IPS-20b (cell line): ENCODE results near the gene PLTP.

Experiments used
- H3K27ac ChIP-seq: one replicate; pipeline ENCODE4 v1.5.1; 2013; ENCODE audit warnings: low read length
- H3K27me3 ChIP-seq: 2 replicates; pipeline ENCODE4 v1.6.1; 2013; ENCODE audit warnings: mild to moderate bottlenecking, low read length, inconsistent platforms; ENCODE audit not compliant: insufficient read depth
- H3K36me3 ChIP-seq: 2 replicates; pipeline ENCODE4 v1.6.1; 2013; ENCODE audit warnings: low read depth, mild to moderate bottlenecking, inconsistent platforms, low read length, moderate library complexity; ENCODE audit not compliant: insufficient read depth
- H3K4me1 ChIP-seq: 2 replicates; pipeline ENCODE4 v1.6.1; 2013; ENCODE audit warnings: mild to moderate bottlenecking, control low read depth, inconsistent platforms, low read length, moderate library complexity; ENCODE audit not compliant: insufficient read depth
- H3K4me3 ChIP-seq: 2 replicates; pipeline ENCODE4 v1.5.1; 2013; ENCODE audit warnings: mild to moderate bottlenecking, low read length, inconsistent platforms
- H3K9ac ChIP-seq: 2 replicates; pipeline ENCODE4 v1.6.1; 2013; ENCODE audit warnings: low read depth, mild to moderate bottlenecking, inconsistent platforms, low read length, moderate library complexity
- H3K9me3 ChIP-seq: 2 replicates; pipeline ENCODE4 v1.6.1; 2013; ENCODE audit warnings: mild to moderate bottlenecking, low read depth, low read length, inconsistent platforms; ENCODE audit not compliant: insufficient read depth

The PLTP gene

DNA sequence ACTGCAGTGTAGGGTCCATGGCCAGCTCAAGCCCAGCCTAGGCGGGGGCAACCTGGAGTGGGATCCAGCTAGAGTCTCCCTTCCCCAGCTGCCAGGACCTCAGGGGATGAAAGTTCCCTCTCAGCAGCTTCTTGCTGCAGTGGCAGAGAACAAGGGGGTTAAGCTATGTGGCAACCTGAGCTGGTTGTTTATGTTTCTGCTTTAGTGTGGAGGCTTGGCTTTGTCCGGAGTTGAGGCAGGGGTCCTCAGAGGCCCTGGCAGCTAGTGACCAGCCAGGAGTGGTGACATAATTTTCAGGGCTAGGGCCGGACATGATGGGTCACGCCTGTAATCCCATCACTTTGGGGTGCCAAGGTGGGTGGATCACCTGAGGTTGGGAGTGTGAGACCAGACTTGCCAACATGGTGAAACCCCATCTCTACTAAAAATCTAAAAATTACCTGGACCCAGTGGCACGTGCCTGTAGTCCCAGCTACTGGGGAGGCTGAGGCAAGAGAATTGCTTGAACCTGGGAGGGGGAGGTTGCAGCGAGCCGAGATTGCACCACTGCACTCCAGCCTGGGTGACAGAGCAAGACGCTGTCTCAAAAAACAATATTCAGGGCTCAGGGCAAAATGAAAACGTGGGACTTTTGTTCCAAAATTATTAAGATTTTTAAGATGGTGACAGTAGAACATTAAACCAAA lies 14.0 kb upstream of the PLTP start:
- Histone ChIP-seq H3K4me3 (no peak overlapping the region), H3K27ac (no peak overlapping the region), H3K36me3 (no peaks in the 10 kb centered on the region), H3K9me3 (no peaks in the 10 kb centered on the region), H3K9ac (no peak overlapping the region), H3K27me3 (no peaks in the 10 kb centered on the region), H3K4me1 (no peaks in the 10 kb centered on the region; the same call in 1 of the 2 replicates)

- H3K27me3 ChIP-seq = no peaks in the 10 kb centered on the region
- no peak overlapping the region for H3K9ac ChIP-seq
- H3K36me3 ChIP-seq = no peaks in the 10 kb centered on the region
- no peaks in the 10 kb centered on the region; the same call in 1 of the 2 replicates for H3K4me1 ChIP-seq
- H3K9me3 ChIP-seq = no peaks in the 10 kb centered on the region
- H3K27ac ChIP-seq = no peak overlapping the region
- H3K4me3 ChIP-seq = no peak overlapping the region
Observed at GRCh38 chr20:45924391-45925261, 12.7 kb upstream of the PLTP start.

DNA sequence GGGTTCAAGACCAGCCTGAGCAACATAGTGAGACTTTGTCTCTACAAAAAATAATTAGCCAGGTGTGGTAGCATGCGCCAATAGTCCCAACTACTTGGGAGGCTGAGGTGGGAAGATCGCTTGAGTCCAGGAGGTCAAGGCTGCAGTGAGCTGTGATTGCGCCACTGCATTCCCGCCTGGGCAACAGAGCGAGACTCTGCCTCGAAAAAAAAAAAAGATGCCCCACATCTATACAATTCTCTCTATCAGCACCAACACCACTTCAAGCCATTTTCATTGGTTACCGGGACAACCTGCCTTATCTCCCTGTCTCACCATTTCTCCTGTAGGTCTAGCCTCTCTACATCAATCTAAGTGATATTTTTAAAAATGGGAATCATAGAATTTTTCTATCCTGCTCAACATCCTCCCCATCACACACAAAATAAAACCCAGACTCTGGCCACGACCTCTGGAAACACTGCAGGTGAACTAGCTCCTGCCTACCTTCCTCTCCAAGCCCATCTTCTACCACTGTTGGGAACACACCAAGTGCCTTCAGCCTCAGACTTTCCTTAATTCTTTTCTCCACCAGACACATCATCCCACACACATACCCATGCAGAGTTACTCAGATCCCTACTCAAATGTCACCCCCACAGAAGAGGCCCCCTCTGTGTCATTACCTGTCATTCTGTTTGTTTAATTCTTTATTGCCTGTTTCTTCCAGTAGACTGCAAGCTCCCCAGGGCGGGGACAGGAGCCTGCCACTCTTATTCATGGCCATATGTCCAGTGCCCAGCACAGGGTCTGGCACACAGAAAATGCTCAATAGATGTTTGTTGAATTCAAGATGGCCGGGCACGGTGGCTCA lies 9.6 kb upstream of the PLTP start:
- Histone ChIP-seq H3K4me3 (no peak overlapping the region), H3K9me3 (no peaks in the 10 kb centered on the region), H3K36me3 (no peaks in the 10 kb centered on the region), H3K4me1 (no peaks in the 10 kb centered on the region; the same call in 1 of the 2 replicates), H3K27ac (no peak overlapping the region), H3K9ac (no peak overlapping the region), H3K27me3 (no peaks in the 10 kb centered on the region)

GRCh38 chr20:45920462-45921336 lies 8.7 kb upstream of the PLTP start:
- H3K9me3 ChIP-seq = no peaks in the 10 kb centered on the region
- H3K36me3 ChIP-seq = no peaks in the 10 kb centered on the region
- H3K27me3 ChIP-seq = no peaks in the 10 kb centered on the region
- no peak overlapping the region for H3K4me3 ChIP-seq
- H3K27ac ChIP-seq = no peak overlapping the region
- no peak overlapping the region for H3K9ac ChIP-seq
- H3K4me1 ChIP-seq = no peaks in the 10 kb centered on the region

DNA sequence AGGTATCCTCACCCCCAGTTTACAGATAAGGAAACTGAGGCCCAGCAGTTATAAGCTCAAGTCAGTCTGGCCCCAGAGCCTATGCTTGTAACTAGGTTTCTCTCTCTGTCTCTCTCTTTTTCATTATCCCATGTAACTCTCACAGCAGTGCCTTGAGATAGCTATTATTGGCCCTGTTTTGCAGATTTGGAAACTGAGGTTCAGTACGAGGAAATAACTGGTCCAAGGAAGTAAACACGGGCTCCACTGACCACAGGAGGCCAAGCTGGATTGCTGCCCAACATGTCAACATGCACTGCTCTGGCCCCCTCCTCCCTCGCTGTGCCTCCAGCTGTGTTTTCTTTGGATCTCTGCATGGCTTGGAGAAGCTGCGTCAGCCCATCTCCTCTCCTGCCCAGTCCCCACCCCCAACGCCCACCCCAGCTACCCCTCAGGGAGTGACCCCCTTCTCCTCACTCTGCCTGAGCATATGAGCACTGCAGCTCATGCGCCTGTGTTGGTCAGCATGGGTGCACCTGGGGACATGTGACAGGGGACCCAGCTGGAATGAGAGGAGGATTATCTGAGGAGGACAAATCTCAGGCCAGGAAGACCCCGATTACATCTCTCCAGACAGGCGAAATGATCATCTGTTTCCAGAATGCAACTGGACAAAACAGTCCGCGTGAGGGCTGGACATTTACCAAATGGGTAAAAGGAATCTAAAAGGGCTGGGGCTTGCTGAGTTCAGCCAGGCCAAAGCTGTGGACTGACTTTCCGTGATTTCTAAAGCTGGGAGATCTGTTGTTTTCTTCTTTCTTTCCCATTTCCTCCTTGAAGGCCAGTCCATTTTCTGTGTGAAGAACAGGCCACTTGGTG lies 7.8 kb upstream of the PLTP start:
- H3K9ac ChIP-seq = no peak overlapping the region
- no peak overlapping the region for H3K27ac ChIP-seq
- no peaks in the 10 kb centered on the region for H3K4me1 ChIP-seq
- no peak overlapping the region for H3K4me3 ChIP-seq
- H3K9me3 ChIP-seq = no peaks in the 10 kb centered on the region
- no peaks in the 10 kb centered on the region for H3K27me3 ChIP-seq
- no peaks in the 10 kb centered on the region for H3K36me3 ChIP-seq

DNA sequence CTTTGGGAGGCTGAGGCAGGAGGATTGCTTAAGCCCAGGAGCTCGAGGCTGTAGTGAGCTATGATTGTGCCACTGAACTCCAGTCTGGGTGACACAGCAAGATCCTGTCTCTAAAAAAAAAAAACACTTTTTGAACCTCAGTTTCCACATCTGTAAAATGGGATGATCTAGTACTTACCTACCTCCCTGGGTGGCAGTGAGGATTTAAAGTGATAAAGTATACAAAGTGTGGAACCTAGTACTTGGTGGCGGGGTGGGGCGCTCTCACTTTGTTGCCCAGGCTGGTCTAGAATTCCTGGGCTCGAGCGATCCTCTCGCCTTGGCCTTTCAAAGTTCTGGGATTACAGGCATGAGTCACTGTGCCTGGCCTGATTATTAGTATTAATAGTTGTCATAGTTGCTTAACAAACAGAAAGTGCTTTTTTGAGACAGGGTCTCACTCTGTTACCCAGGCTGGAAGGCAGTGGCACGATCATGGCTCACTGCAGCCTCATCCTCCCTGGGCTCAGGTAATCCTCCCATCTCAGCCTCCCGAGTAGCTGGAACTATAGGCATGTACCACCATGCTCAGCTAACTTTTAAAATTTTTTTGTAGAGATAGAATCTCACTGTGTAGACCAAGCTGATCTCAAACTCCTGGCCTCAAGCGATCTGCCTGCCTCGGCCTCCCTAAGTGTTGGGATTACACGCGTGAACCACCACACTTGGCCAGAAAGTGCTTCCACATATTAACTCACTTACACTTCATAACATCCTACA lies 7.0 kb upstream of the PLTP start:
- no peaks in the 10 kb centered on the region for H3K4me1 ChIP-seq
- no peaks in the 10 kb centered on the region for H3K36me3 ChIP-seq
- H3K27me3 ChIP-seq = no peaks in the 10 kb centered on the region
- no peak overlapping the region for H3K9ac ChIP-seq
- no peak overlapping the region for H3K4me3 ChIP-seq
- H3K27ac ChIP-seq = no peak overlapping the region
- H3K9me3 ChIP-seq = no peaks in the 10 kb centered on the region

- H3K4me1 ChIP-seq = no peaks in the 10 kb centered on the region
- H3K36me3 ChIP-seq = no peaks in the 10 kb centered on the region
- no peak overlapping the region for H3K9ac ChIP-seq
- H3K27me3 ChIP-seq = no peaks in the 10 kb centered on the region
- H3K4me3 ChIP-seq = no peak overlapping the region
- no peak overlapping the region for H3K27ac ChIP-seq
- no peaks in the 10 kb centered on the region for H3K9me3 ChIP-seq
Observed at GRCh38 chr20:45918182-45918737, 6.3 kb upstream of the PLTP start.

DNA sequence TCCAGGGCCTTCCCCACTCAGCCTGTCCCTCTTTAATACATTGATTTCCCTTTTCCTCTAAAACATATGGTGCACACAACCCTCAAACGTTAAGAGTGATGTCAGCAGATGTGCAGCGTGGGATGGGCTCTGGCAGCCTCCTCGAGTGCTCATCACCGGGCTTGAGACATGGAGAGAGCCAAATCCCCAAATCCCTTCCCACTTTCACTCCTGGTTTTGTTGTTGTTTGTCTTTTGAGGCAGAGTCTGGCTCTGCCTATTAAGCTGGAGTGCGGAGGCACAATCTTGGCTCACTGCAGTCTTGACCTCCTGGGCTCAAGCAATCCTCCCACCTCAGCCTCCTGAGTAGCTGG lies 5.8 kb upstream of the PLTP start:
- Histone ChIP-seq H3K9me3 (no peaks in the 10 kb centered on the region), H3K27ac (no peak overlapping the region), H3K4me1 (no peaks in the 10 kb centered on the region), H3K9ac (no peak overlapping the region), H3K4me3 (no peak overlapping the region), H3K27me3 (no peaks in the 10 kb centered on the region), H3K36me3 (no peaks in the 10 kb centered on the region)

GRCh38 chr20:45913116-45913515 lies 1.2 kb upstream of the PLTP start:
- H3K27me3 ChIP-seq = no peaks in the 10 kb centered on the region
- no peak overlapping the region for H3K27ac ChIP-seq
- no peaks in the 10 kb centered on the region for H3K9me3 ChIP-seq
- no peak overlapping the region for H3K9ac ChIP-seq
- peaks cover 3% of the 10 kb centered on the region; the same call in 1 of the 2 replicates for H3K4me1 ChIP-seq
- H3K36me3 ChIP-seq = peaks cover 16% of the 10 kb centered on the region
- no peak overlapping the region for H3K4me3 ChIP-seq

GRCh38 chr20:45912344-45912682 lies 358 bp upstream of the PLTP start:
- no peaks in the 10 kb centered on the region for H3K9me3 ChIP-seq
- H3K4me1 ChIP-seq = peaks cover 3% of the 10 kb centered on the region; the same call in 1 of the 2 replicates
- peak overlapping the region; percentile 73 for H3K4me3 ChIP-seq
- H3K27ac ChIP-seq = no peak overlapping the region
- H3K27me3 ChIP-seq = no peaks in the 10 kb centered on the region
- peaks cover 24% of the 10 kb centered on the region for H3K36me3 ChIP-seq
- peak overlapping the region; percentile 25; the same call in 1 of the 2 replicates for H3K9ac ChIP-seq
